Activated naive CD4-positive, alpha-beta T cell treated with anti-CD3 and anti-CD28 coated beads for 36 hours (primary cell): ENCODE data around the gene PIP5KL1. TPM values are rescaled to one million over a fixed set of nuclear protein-coding genes. Genes with fewer than 3 reads are reported as not detected.
A peak's percentile ranks its signal among the peaks of the same experiment; 100 is the strongest.

ENCODE experiments used
- CTCF ChIA-PET: fragments of 350-600 bp; sonication (Branson Sonifier 250); formaldehyde crosslinking; loops from one replicate; lab custom pipeline; 2021; ENCODE audit warnings: antibody characterized with exemption; lab: Charles Lee
- DNase-seq: peaks from one replicate; pipeline ENCODE4 v3.0.0-alpha.2; 2020
- H3K27ac Mint-ChIP-seq: one replicate; pipeline ENCODE4 v1.8.0; 2021; ENCODE audit warnings: mild to moderate bottlenecking, mixed read lengths
- H3K27me3 Mint-ChIP-seq: one replicate; pipeline ENCODE4 v1.8.0; 2021; ENCODE audit warnings: low read depth, mixed read lengths
- H3K36me3 Mint-ChIP-seq: one replicate; pipeline ENCODE4 v1.8.0; 2021; ENCODE audit warnings: low read depth, mixed read lengths
- H3K4me1 Mint-ChIP-seq: one replicate; pipeline ENCODE4 v1.8.0; 2021; ENCODE audit warnings: low read depth, mixed read lengths
- H3K4me3 Mint-ChIP-seq: one replicate; pipeline ENCODE4 v1.8.0; 2021; ENCODE audit warnings: mild to moderate bottlenecking, moderate library complexity, mixed read lengths
- H3K9me3 Mint-ChIP-seq: one replicate; pipeline ENCODE4 v1.8.0; 2021; ENCODE audit warnings: mixed read lengths
- intact Hi-C: fragments of 100-400 bp; cut with micrococcal nuclease; formaldehyde crosslinking; loops from one replicate; pipeline ENCODE4 v1.15.1; 2023
- total RNA-seq, 2 experiments: library from RNA; stranded (reverse); gene quantifications; one replicate each; pipeline ENCODE4 v1.2.3, GENCODE V29; 2021

Gene PIP5KL1
- total RNA-seq, 2 experiments from 2014 or later = 1.1 to 1.8 TPM

- Mint-ChIP-seq H3K27me3 (no peaks in the 10 kb centered on the region), H3K27ac (peak overlapping the region; percentile 98), H3K36me3 (peaks cover 7% of the 10 kb centered on the region), H3K4me3 (peak overlapping the region; percentile 88), H3K9me3 (no peaks in the 10 kb centered on the region), H3K4me1 (peaks cover 53% of the 10 kb centered on the region)
- DNase-seq = peak; percentile 80
- CTCF ChIA-PET = interaction anchor here (0.5 to 1.7 kb wide), 8 partner anchors 8 to 171 kb away, joined by 3 to 6 read pairs (median 3); partner anchors contain the start of genes CDK9 and TOR2A
- intact Hi-C loops = loop anchor here (1.0 kb wide), 1 partner anchor 12 kb away; the partner anchor contains the start of gene ST6GALNAC4
These were observed 24.8 kb downstream of the PIP5KL1 start for GRCh38 chr9:127905788-127906191.

GRCh38 chr9:127905004-127905728, 25.4 kb downstream of the PIP5KL1 start:
- intact Hi-C loops = no loop called here
- peaks cover 50% of the 10 kb centered on the region for H3K4me1 Mint-ChIP-seq
- peaks cover 5% of the 10 kb centered on the region for H3K36me3 Mint-ChIP-seq
- H3K27me3 Mint-ChIP-seq = no peaks in the 10 kb centered on the region
- CTCF ChIA-PET = interaction anchor here (0.5 to 1.9 kb wide), 8 partner anchors 11 to 170 kb away, joined by 3 to 10 read pairs (median 4); partner anchors contain the start of genes CDK9 and TOR2A
- peak overlapping the region; percentile 88 for H3K4me3 Mint-ChIP-seq
- no peaks in the 10 kb centered on the region for H3K9me3 Mint-ChIP-seq
- peak; percentile 80 for DNase-seq
- peak overlapping the region; percentile 98 for H3K27ac Mint-ChIP-seq

- Mint-ChIP-seq H3K4me3 (peak overlapping the region; percentile 88), H3K9me3 (no peaks in the 10 kb centered on the region), H3K4me1 (peaks cover 55% of the 10 kb centered on the region), H3K27ac (peak overlapping the region; percentile 98), H3K27me3 (no peaks in the 10 kb centered on the region), H3K36me3 (peaks cover 5% of the 10 kb centered on the region)
- CTCF ChIA-PET = interaction anchor here (1.1 to 1.9 kb wide), 3 partner anchors 11 to 170 kb away, joined by 3 to 10 read pairs (median 3); partner anchors contain the start of gene TOR2A
- DNase-seq = peak; percentile 38
- intact Hi-C loops = no loop called here
These were observed 26.0 kb downstream of the PIP5KL1 start for GRCh38 chr9:127904561-127905003.

GRCh38 chr9:127903557-127904475, 26.8 kb downstream of the PIP5KL1 start:
- peak overlapping the region; percentile 98 for H3K27ac Mint-ChIP-seq
- peaks cover 55% of the 10 kb centered on the region for H3K4me1 Mint-ChIP-seq
- peaks cover 5% of the 10 kb centered on the region for H3K36me3 Mint-ChIP-seq
- intact Hi-C loops = loop anchor here (2.0 kb wide), 1 partner anchor 13 kb away; the partner anchor contains the start of gene ST6GALNAC4
- CTCF ChIA-PET = interaction anchor here (1.1 to 1.9 kb wide), 4 partner anchors 12 to 169 kb away, joined by 3 to 10 read pairs (median 5); partner anchors contain the start of gene TOR2A
- peak; percentile 96 for DNase-seq
- H3K9me3 Mint-ChIP-seq = no peaks in the 10 kb centered on the region
- H3K4me3 Mint-ChIP-seq = peak overlapping the region; percentile 88
- H3K27me3 Mint-ChIP-seq = no peaks in the 10 kb centered on the region

- Mint-ChIP-seq H3K36me3 (peaks cover 30% of the 10 kb centered on the region), H3K4me3 (peak within 1 kb of the TSS; percentile 82), H3K27ac (peak within 1 kb of the TSS; percentile 78), H3K4me1 (peaks cover 42% of the 10 kb centered on the region), H3K9me3 (no peaks in the 10 kb centered on the region), H3K27me3 (no peaks in the 10 kb centered on the region)
- intact Hi-C loops = no loop called here
- CTCF ChIA-PET = interaction anchor here (1.4 to 1.8 kb wide), 2 partner anchors 16 to 20 kb away, joined by 4 read pairs; no protein-coding TSS in a partner anchor
- peak; percentile 68 for DNase-seq
These were observed 31.2 kb downstream of the PIP5KL1 start, which contains the start of gene ST6GALNAC6 for GRCh38 chr9:127899128-127899943. ST6GALNAC6 (minus strand) TSS chr9:127899603; CDS start chr9:127897981, 1,622 bp downstream.

- peaks cover 33% of the 10 kb centered on the region for H3K36me3 Mint-ChIP-seq
- H3K9me3 Mint-ChIP-seq = peaks cover 1% of the 10 kb centered on the region
- CTCF ChIA-PET = interaction anchor here (1.3 to 1.8 kb wide), 2 partner anchors 8 to 17 kb away, joined by 3 to 4 read pairs; no protein-coding TSS in a partner anchor
- H3K27me3 Mint-ChIP-seq = no peaks in the 10 kb centered on the region
- H3K4me3 Mint-ChIP-seq = peak overlapping the region; percentile 82
- H3K27ac Mint-ChIP-seq = peak overlapping the region; percentile 46
- intact Hi-C loops = no loop called here
- peaks cover 36% of the 10 kb centered on the region for H3K4me1 Mint-ChIP-seq
- DNase-seq = peak; percentile 32
These were observed 32.0 kb downstream of the PIP5KL1 start for GRCh38 chr9:127898433-127899127.

GRCh38 chr9:127897193-127897692, 33.3 kb downstream of the PIP5KL1 start:
- H3K27me3 Mint-ChIP-seq = no peaks in the 10 kb centered on the region
- intact Hi-C loops = no loop called here
- H3K9me3 Mint-ChIP-seq = peaks cover 4% of the 10 kb centered on the region
- CTCF ChIA-PET = interaction anchor here (1.0 to 1.8 kb wide), 2 partner anchors 18 to 41 kb away, joined by 4 read pairs; no protein-coding TSS in a partner anchor
- no peak overlapping the region for H3K27ac Mint-ChIP-seq
- peak overlapping the region; percentile 39 for H3K4me3 Mint-ChIP-seq
- DNase-seq = peak; percentile 36
- peaks cover 33% of the 10 kb centered on the region for H3K4me1 Mint-ChIP-seq
- H3K36me3 Mint-ChIP-seq = peaks cover 46% of the 10 kb centered on the region

GRCh38 chr9:127896395-127897192, 34.0 kb downstream of the PIP5KL1 start:
- peaks cover 4% of the 10 kb centered on the region for H3K9me3 Mint-ChIP-seq
- intact Hi-C loops = no loop called here
- H3K36me3 Mint-ChIP-seq = peaks cover 46% of the 10 kb centered on the region
- H3K27ac Mint-ChIP-seq = no peak overlapping the region
- no peaks in the 10 kb centered on the region for H3K27me3 Mint-ChIP-seq
- no peak for DNase-seq
- H3K4me1 Mint-ChIP-seq = peaks cover 28% of the 10 kb centered on the region
- no peak overlapping the region for H3K4me3 Mint-ChIP-seq
- CTCF ChIA-PET = interaction anchor here (0.9 to 1.0 kb wide), 2 partner anchors 27 to 40 kb away, joined by 3 to 4 read pairs; no protein-coding TSS in a partner anchor

- intact Hi-C loops = no loop called here
- DNase-seq = no peak
- Mint-ChIP-seq H3K36me3 (peaks cover 46% of the 10 kb centered on the region), H3K4me3 (no peak overlapping the region), H3K9me3 (peaks cover 4% of the 10 kb centered on the region), H3K27me3 (no peaks in the 10 kb centered on the region), H3K27ac (no peak overlapping the region), H3K4me1 (peaks cover 23% of the 10 kb centered on the region)
- CTCF ChIA-PET = interaction anchor here (0.9 to 1.1 kb wide), 2 partner anchors 26 kb away, joined by 3 to 4 read pairs; no protein-coding TSS in a partner anchor
These were observed 34.8 kb downstream of the PIP5KL1 start for GRCh38 chr9:127895811-127896210.

- Mint-ChIP-seq H3K9me3 (peaks cover 4% of the 10 kb centered on the region), H3K27me3 (no peaks in the 10 kb centered on the region), H3K36me3 (peaks cover 49% of the 10 kb centered on the region)
These were observed 37.2 kb downstream of the PIP5KL1 start for GRCh38 chr9:127893392-127893791.

More at GRCh38 chr9:127893392-127893791, 37.2 kb downstream of the PIP5KL1 start:
- peaks cover 14% of the 10 kb centered on the region for H3K4me1 Mint-ChIP-seq
- DNase-seq = no peak
- H3K27ac Mint-ChIP-seq = no peak overlapping the region
- intact Hi-C loops = no loop called here
- CTCF ChIA-PET = interaction anchor here (1.5 kb wide), 1 partner anchor 24 kb away, joined by 4 read pairs; no protein-coding TSS in a partner anchor
- no peak overlapping the region for H3K4me3 Mint-ChIP-seq
